ENCODE results near the gene TMEM253. TPM values are rescaled to one million over a fixed set of nuclear protein-coding genes. Genes with fewer than 3 reads are reported as not detected.
A peak's percentile ranks its signal among the peaks of the same experiment; 100 is the strongest.

TMEM253 gene
- polyA plus RNA-seq, 4 donors, result 57.9 to 245 (median 101) TPM

DNA sequence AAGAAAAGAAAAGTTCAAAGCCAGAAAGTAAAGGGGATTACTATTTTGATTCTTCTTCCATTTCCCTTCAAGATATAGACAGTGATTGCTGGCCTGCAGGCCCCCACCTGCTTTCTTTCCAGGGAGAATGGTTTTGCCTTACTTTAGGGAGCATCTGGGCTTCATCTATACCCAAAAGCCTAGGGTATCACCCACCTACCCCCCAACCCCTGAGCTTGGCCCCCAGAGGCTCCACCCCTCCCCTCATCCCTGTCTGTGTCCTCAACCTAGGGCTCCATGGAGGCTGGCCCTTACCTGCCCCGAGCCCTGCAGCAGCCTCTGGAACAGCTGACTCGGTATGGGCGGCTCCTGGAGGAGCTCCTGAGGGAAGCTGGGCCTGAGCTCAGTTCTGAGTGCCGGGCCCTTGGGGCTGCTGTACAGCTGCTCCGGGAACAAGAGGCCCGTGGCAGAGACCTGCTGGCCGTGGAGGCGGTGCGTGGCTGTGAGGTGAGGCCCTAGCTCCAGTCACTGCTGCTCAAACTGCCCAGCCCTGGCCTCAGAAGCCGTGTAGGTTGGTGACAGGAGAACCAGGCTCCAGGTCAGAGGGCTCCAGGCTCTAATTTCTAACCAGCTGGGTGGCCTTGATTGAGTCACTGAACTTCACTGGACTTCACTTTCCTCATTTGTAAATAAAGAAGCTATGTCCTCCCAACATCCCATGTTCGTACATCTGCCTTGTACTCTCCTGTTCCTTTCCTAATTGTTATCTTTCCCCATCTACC is 17.1 kb upstream of the TMEM253 start:
- H3K4me3 ChIP-seq (ENCODE audit: low read depth in 1 of 3, low read length in 3 of 3), result no peak overlapping the region
- FAIRE-seq (no peak), DNase-seq (no peak)
- no peaks in the 10 kb centered on the region for H3K9me3 ChIP-seq (ENCODE audit: control insufficient read depth in 2 of 2, insufficient read depth in 1 of 2, low read depth in 1 of 2, low read length in 1 of 2)
- H3K27ac ChIP-seq (ENCODE audit: low read depth in 1 of 3, low read length in 2 of 3), result no peak overlapping the region
- H3K27me3 ChIP-seq (ENCODE audit: control insufficient read depth in 3 of 3, insufficient read depth in 3 of 3, low read length in 3 of 3), result no peaks in the 10 kb centered on the region
- H3K36me3 ChIP-seq (ENCODE audit: control insufficient read depth in 3 of 3, insufficient read depth in 2 of 3, low read depth in 1 of 3, low read length in 3 of 3), result peaks cover 0 to 83% (median 10%) of the 10 kb centered on the region in 3 donors
- 85 to 89% (median 85%) methylated on average over 11 of the region's 11 CpGs for WGBS, 3 donors
- H3K4me1 ChIP-seq (ENCODE audit: control insufficient read depth in 3 of 3, insufficient read depth in 2 of 3, low read depth in 1 of 3, low read length in 2 of 3), result peaks cover 0 to 16% (median 3%) of the 10 kb centered on the region in 3 donors

DNA sequence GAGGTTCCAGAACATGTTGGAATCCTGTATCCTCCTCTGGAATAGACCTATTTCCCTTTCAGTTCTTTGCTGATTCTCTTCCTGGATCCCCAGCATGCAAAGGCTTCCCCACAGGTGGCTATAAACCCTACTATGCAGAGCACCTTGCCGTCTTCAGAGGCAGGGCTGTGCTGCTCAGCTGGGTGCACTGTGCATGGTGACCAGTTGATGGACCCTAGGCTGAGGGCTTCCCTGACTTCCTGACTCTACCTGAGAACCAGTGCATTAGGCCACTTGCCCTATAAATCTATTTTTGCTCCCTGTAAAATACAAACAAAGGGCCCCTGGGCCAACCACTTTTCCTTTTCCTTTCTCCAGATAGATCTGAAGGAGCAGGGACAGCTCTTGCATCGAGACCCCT is 16.5 kb upstream of the TMEM253 start:
- Histone ChIP-seq H3K4me3 (ENCODE audit: low read depth in 1 of 3, low read length in 3 of 3) (no peak overlapping the region), H3K27me3 (ENCODE audit: control insufficient read depth in 3 of 3, insufficient read depth in 3 of 3, low read length in 3 of 3) (no peaks in the 10 kb centered on the region), H3K27ac (ENCODE audit: low read depth in 1 of 3, low read length in 2 of 3) (no peak overlapping the region), H3K9me3 (ENCODE audit: control insufficient read depth in 2 of 2, insufficient read depth in 1 of 2, low read depth in 1 of 2, low read length in 1 of 2) (no peaks in the 10 kb centered on the region), H3K36me3 (ENCODE audit: control insufficient read depth in 3 of 3, insufficient read depth in 2 of 3, low read depth in 1 of 3, low read length in 3 of 3) (peaks cover 4 to 81% (median 10%) of the 10 kb centered on the region in 3 donors), H3K4me1 (ENCODE audit: control insufficient read depth in 3 of 3, insufficient read depth in 2 of 3, low read depth in 1 of 3, low read length in 2 of 3) (peaks cover 0 to 16% (median 3%) of the 10 kb centered on the region in 3 donors)
- DNase-seq, result no peak
- 68 to 80% (median 73%) methylated on average over 2 of the region's 2 CpGs for WGBS, 3 donors
- no peak for FAIRE-seq

DNA sequence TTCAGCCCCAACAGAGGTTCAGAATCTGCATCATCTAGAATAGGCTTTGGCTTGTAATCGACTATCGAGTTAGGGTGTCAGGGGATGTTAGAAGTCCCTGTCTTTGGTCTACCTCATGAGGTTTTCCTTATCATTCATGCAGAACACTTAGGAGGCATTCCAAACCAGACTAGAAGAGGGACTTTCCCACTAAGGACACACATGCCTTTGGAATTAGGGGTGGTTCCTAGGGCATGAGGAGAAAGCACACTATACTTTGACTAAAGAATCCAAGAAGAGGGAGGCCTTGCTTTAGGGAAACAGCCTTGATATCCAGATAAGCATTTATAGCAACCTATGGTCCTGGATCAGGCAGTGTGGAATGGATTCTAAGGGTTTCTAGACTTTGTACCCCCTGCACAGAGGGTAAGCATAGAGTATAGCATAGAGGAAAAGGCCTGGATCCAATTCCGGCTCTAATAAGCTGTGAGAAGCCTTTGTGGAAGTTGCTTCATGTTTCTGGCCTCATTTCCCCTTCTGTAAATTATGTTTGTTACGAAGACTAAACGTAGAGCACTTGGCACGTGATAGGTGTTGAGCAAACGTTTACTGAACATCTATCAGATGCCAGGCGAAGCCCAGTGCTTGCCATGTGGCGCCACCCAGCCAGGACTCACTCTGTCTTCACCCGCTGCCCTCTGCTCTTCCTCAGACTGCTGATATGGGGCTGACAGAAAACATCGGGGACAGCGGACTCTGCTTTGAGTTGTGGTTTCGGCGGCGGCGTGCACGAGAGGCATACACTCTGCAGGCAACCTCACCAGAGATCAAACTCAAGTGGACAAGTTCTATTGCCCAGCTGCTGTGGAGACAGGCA is 15.6 kb upstream of the TMEM253 start:
- peak; percentile 67 to 69 for DNase-seq

DNA sequence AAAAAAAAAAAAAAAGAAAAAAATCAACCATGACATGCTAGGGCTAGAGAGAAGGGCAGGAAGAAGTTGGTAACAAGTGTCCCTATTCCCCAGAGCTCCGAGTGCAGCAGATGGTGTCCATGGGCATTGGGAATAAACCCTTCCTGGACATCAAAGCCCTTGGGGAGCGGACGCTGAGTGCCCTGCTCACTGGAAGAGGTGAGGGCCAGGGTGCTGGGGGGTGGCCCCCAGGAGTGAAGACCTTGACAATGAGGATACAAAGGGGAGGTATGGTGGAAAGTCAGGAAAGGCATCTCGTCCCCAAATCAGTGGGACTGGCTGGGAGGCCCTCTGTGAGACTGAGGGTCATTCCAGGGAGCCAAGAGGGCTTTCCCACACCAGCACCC is 14.0 kb upstream of the TMEM253 start:
- H3K9me3 ChIP-seq (ENCODE audit: control insufficient read depth in 2 of 2, insufficient read depth in 1 of 2, low read depth in 1 of 2, low read length in 1 of 2), result no peaks in the 10 kb centered on the region
- WGBS, 3 donors, result 88 to 97% (median 89%) methylated on average over 4 of the region's 4 CpGs
- H3K4me1 ChIP-seq (ENCODE audit: control insufficient read depth in 3 of 3, insufficient read depth in 2 of 3, low read depth in 1 of 3, low read length in 2 of 3), result peaks cover 0 to 16% (median 3%) of the 10 kb centered on the region in 3 donors
- peak overlapping the region in 1 of 3 donors; percentile 26 for H3K27ac ChIP-seq (ENCODE audit: low read depth in 1 of 3, low read length in 2 of 3)
- FAIRE-seq (no peak), DNase-seq (no peak)
- no peak overlapping the region for H3K4me3 ChIP-seq (ENCODE audit: low read depth in 1 of 3, low read length in 3 of 3)
- peaks cover 4 to 84% (median 7%) of the 10 kb centered on the region in 3 donors for H3K36me3 ChIP-seq (ENCODE audit: control insufficient read depth in 3 of 3, insufficient read depth in 2 of 3, low read depth in 1 of 3, low read length in 3 of 3)
- no peaks in the 10 kb centered on the region for H3K27me3 ChIP-seq (ENCODE audit: control insufficient read depth in 3 of 3, insufficient read depth in 3 of 3, low read length in 3 of 3)

More for the DNA sequence above, 15.6 kb upstream of the TMEM253 start:
- Histone ChIP-seq H3K27me3 (ENCODE audit: control insufficient read depth in 3 of 3, insufficient read depth in 3 of 3, low read length in 3 of 3) (no peaks in the 10 kb centered on the region), H3K27ac (ENCODE audit: low read depth in 1 of 3, low read length in 2 of 3) (peak overlapping the region in 1 of 3 donors; percentile 10), H3K9me3 (ENCODE audit: control insufficient read depth in 2 of 2, insufficient read depth in 1 of 2, low read depth in 1 of 2, low read length in 1 of 2) (no peaks in the 10 kb centered on the region), H3K4me1 (ENCODE audit: control insufficient read depth in 3 of 3, insufficient read depth in 2 of 3, low read depth in 1 of 3, low read length in 2 of 3) (peaks cover 0 to 16% (median 3%) of the 10 kb centered on the region in 3 donors), H3K4me3 (ENCODE audit: low read depth in 1 of 3, low read length in 3 of 3) (no peak overlapping the region), H3K36me3 (ENCODE audit: control insufficient read depth in 3 of 3, insufficient read depth in 2 of 3, low read depth in 1 of 3, low read length in 3 of 3) (peaks cover 4 to 84% (median 10%) of the 10 kb centered on the region in 3 donors)
- no peak for FAIRE-seq
- WGBS, 3 donors, result 61 to 72% (median 62%) methylated on average over 17 of the region's 17 CpGs

DNA sequence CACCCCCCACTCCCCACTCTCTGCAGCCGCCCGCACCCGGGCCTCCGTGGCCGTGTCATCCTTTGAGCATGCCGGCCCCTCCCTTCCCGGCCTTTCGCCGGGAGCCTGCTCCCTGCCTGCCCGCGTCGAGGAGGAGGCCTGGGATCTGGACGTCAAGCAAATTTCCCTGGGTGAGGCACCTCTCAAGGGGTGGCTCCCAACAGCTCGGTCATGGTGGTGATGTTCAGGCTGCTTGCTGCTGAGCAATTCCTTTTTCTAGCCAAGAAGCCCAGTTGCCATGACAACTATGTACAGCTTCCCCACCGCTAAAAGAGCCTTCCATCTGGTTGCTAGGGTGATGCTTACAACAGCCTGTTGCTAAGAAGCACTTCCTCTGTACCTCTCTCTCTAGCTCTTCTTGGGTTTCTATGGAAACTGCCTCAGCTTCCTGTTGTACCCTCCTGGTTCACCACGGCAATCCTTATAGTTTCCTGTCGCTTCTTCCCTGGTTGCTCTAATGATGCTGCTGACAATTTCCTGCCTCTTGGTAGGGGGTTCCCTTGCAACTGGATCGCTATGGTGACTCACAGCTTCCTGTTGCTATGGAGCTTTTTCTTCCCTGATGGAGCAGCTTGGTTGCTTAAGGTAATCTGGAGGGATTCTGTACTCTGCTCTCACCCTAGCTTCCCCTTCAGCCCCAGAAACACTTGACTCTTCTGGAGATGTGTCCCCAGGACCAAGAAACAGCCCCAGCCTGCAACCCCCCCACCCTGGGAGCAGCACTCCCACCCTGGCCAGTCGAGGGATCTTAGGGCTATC is 13.4 kb upstream of the TMEM253 start:
- FAIRE-seq (no peak), DNase-seq (peak; percentile 41 to 43)
- H3K27ac ChIP-seq (ENCODE audit: low read depth in 1 of 3, low read length in 2 of 3), result peak overlapping the region in 1 of 3 donors; percentile 26
- H3K36me3 ChIP-seq (ENCODE audit: control insufficient read depth in 3 of 3, insufficient read depth in 2 of 3, low read depth in 1 of 3, low read length in 3 of 3), result peaks cover 4 to 84% (median 6%) of the 10 kb centered on the region in 3 donors
- 53 to 67% (median 57%) methylated on average over 16 to 19 of the region's 19 CpGs for WGBS, 3 donors
- H3K27me3 ChIP-seq (ENCODE audit: control insufficient read depth in 3 of 3, insufficient read depth in 3 of 3, low read length in 3 of 3), result no peaks in the 10 kb centered on the region
- peaks cover 2 to 19% (median 3%) of the 10 kb centered on the region in 3 donors for H3K4me1 ChIP-seq (ENCODE audit: control insufficient read depth in 3 of 3, insufficient read depth in 2 of 3, low read depth in 1 of 3, low read length in 2 of 3)
- H3K9me3 ChIP-seq (ENCODE audit: control insufficient read depth in 2 of 2, insufficient read depth in 1 of 2, low read depth in 1 of 2, low read length in 1 of 2), result no peaks in the 10 kb centered on the region
- no peak overlapping the region for H3K4me3 ChIP-seq (ENCODE audit: low read depth in 1 of 3, low read length in 3 of 3)

DNA sequence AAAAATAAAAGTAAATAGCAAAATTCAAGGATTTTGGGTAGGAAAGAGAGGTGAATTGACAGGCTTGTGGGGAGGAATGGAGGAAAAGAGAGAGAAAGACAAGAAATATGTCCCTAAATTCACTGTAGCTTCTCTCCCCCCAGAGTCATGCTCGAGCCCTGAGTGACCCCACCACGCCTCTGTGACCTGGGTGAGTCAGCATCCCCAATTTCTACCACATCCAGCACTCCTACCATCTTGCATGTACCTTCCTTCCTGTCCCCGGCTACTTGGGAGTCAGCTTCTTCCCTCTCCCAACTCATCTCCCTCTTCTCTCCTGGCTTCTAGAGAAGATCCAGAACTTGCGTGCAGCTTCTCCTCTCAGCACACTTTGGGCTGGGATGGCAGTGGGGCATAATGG is 12.2 kb upstream of the TMEM253 start:
- FAIRE-seq, result no peak
- Histone ChIP-seq H3K27ac (ENCODE audit: low read depth in 1 of 3, low read length in 2 of 3) (no peak overlapping the region), H3K4me1 (ENCODE audit: control insufficient read depth in 3 of 3, insufficient read depth in 2 of 3, low read depth in 1 of 3, low read length in 2 of 3) (peaks cover 2 to 27% (median 3%) of the 10 kb centered on the region in 3 donors)

DNA sequence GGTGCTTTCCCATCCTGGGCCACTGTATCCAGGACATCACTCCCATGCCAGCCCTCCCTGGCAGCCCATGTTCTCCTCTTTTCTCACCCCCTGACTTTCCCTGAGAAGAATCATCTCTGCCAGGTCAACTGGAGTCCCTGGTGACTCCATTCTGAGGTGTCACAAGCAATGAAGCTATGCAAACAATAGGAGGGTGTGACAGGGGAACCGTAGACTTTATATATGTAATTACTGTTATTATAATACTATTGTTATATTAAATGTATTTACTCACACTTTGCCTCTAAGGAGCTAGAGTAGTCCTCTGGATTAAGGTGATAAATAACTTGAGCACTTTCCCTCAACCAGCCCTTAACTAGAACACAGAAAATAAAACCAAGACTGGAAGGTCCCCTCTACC is 11.6 kb upstream of the TMEM253 start:
- Histone ChIP-seq H3K9me3 (ENCODE audit: control insufficient read depth in 2 of 2, insufficient read depth in 1 of 2, low read depth in 1 of 2, low read length in 1 of 2) (no peaks in the 10 kb centered on the region), H3K36me3 (ENCODE audit: control insufficient read depth in 3 of 3, insufficient read depth in 2 of 3, low read depth in 1 of 3, low read length in 3 of 3) (peaks cover 3 to 81% (median 6%) of the 10 kb centered on the region in 3 donors), H3K4me3 (ENCODE audit: low read depth in 1 of 3, low read length in 3 of 3) (no peak overlapping the region), H3K27me3 (ENCODE audit: control insufficient read depth in 3 of 3, insufficient read depth in 3 of 3, low read length in 3 of 3) (no peaks in the 10 kb centered on the region), H3K27ac (ENCODE audit: low read depth in 1 of 3, low read length in 2 of 3) (no peak overlapping the region), H3K4me1 (ENCODE audit: control insufficient read depth in 3 of 3, insufficient read depth in 2 of 3, low read depth in 1 of 3, low read length in 2 of 3) (peaks cover 2 to 31% (median 3%) of the 10 kb centered on the region in 3 donors)
- 10 to 50% (median 31%) methylated on average over 1 of the region's 1 CpG for WGBS, 3 donors
- DNase-seq (no peak), FAIRE-seq (no peak)

More for the DNA sequence above, 12.2 kb upstream of the TMEM253 start:
- Histone ChIP-seq H3K9me3 (ENCODE audit: control insufficient read depth in 2 of 2, insufficient read depth in 1 of 2, low read depth in 1 of 2, low read length in 1 of 2) (no peaks in the 10 kb centered on the region), H3K36me3 (ENCODE audit: control insufficient read depth in 3 of 3, insufficient read depth in 2 of 3, low read depth in 1 of 3, low read length in 3 of 3) (peaks cover 5 to 81% (median 6%) of the 10 kb centered on the region in 3 donors), H3K4me3 (ENCODE audit: low read depth in 1 of 3, low read length in 3 of 3) (no peak overlapping the region), H3K27me3 (ENCODE audit: control insufficient read depth in 3 of 3, insufficient read depth in 3 of 3, low read length in 3 of 3) (no peaks in the 10 kb centered on the region)
- no peak for DNase-seq
- WGBS, 3 donors, result 72 to 78% (median 77%) methylated on average over 4 of the region's 4 CpGs

DNA sequence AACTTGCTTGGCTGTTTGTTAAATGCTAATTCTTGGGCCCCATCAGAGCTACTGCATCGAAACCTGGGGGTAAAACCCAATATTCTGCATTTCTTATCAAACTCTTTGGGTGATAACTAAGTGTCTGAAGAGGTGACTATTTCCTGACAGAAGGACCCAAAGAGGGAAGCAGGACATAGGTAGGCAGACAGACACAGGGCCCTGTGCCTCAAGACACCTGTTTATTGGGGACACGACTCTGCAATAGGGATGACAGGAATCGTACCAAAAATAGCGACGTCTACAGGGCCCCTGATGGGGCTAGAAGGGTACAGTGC is 11.0 kb upstream of the TMEM253 start:
- FAIRE-seq, result no peak
- whole genome bisulfite sequencing, 3 donors, result 77 to 83% (median 80%) methylated on average over 5 of the region's 5 CpGs
- Histone ChIP-seq H3K27ac (ENCODE audit: low read depth in 1 of 3, low read length in 2 of 3) (peak overlapping the region in 1 of 3 donors; percentile 5), H3K4me1 (ENCODE audit: control insufficient read depth in 3 of 3, insufficient read depth in 2 of 3, low read depth in 1 of 3, low read length in 2 of 3) (peaks cover 2 to 28% (median 2%) of the 10 kb centered on the region in 3 donors), H3K9me3 (ENCODE audit: control insufficient read depth in 2 of 2, insufficient read depth in 1 of 2, low read depth in 1 of 2, low read length in 1 of 2) (no peaks in the 10 kb centered on the region), H3K27me3 (ENCODE audit: control insufficient read depth in 3 of 3, insufficient read depth in 3 of 3, low read length in 3 of 3) (no peaks in the 10 kb centered on the region), H3K36me3 (ENCODE audit: control insufficient read depth in 3 of 3, insufficient read depth in 2 of 3, low read depth in 1 of 3, low read length in 3 of 3) (peaks cover 3 to 76% (median 6%) of the 10 kb centered on the region in 3 donors), H3K4me3 (ENCODE audit: low read depth in 1 of 3, low read length in 3 of 3) (no peak overlapping the region)
- no peak for DNase-seq

All from small intestine (tissue), 7 donors.